H1 (cell line): ENCODE data around the gene UQCC5. TPM values are rescaled to one million over a fixed set of nuclear protein-coding genes. Genes with fewer than 3 reads are reported as not detected.
A peak's percentile ranks its signal among the peaks of the same experiment; 100 is the strongest.

Source experiments
- CHD7 ChIP-seq: fragments of 300-600 bp; sonication (generic); IDR thresholded peaks from 2 replicates; pipeline ENCODE4 v1.7.1; 2012; ENCODE audit warnings: low read length, moderate library complexity, mild to moderate bottlenecking, inconsistent platforms; ENCODE audit not compliant: insufficient replicate concordance
- MAX ChIP-seq: IDR thresholded peaks from 2 replicates; pipeline ENCODE4 v1.6.1; 2012; ENCODE audit warnings: inconsistent platforms
- SIN3A ChIP-seq, 2 experiments: IDR thresholded peaks in 1 of 2; conservative IDR thresholded peaks in 1 of 2; 2 replicates each; pipeline ENCODE4 v1.6.1; 2011 to 2012; ENCODE audit warnings: low read length in 2 of 2, improper control_type of control experiment in 1 of 2, low read depth in 1 of 2, mild to moderate bottlenecking in 1 of 2
- TCF12 ChIP-seq: IDR thresholded peaks from 2 replicates; pipeline ENCODE4 v1.6.1; 2011; ENCODE audit warnings: low read depth, mild to moderate bottlenecking, low read length
- polyA plus RNA-seq, 7 experiments: library from polyadenylated mRNA; depleted of rRNA in 3 of 7; stranded (reverse) in 5 of 7; unstranded in 2 of 7; fragments of >200 nt in 5 of 7; fragments of 200-250 nt in 2 of 7; gene quantifications; 1 replicate in 5 of 7; 2 replicates in 1 of 7; 4 replicates in 1 of 7; pipeline versions ENCODE4 v1.2.1 to v1.2.3, GENCODE V29; 2011 to 2013; ENCODE audit warnings: missing spikeins in 2 of 7, mixed read lengths in 2 of 7
- total RNA-seq: library from RNA; stranded (reverse); fragmentation: NEBNext Ultra II Directional; extraction: Animal tissue kit (Norgen Biotek cat#: 25700); gene quantifications from 2 replicates; pipeline ENCODE4 v1.2.1, GENCODE V29; 2021

UQCC5 gene
- total and polyA plus RNA-seq, 2 of the 8 experiments (the other 6 are each of a cell fraction or from before 2014, with no cell fraction given): 35.0 to 37.7 TPM

- TF ChIP-seq MAX (no peak; the same call in 1 of the 2 replicates), TCF12 (no peak), SIN3A (conservative IDR thresholded peaks at IDR 0.05 in 1 of 2, IDR thresholded peaks at IDR 0.05 in 1 of 2; ENCODE audit: low read depth in 1 of 2, low read length in 2 of 2) (0 out of 4 replicates have a peak, but pooled peaks of 1 of the 2 experiments have one; percentile 40), CHD7 (no peak)
These were observed 3.4 kb upstream of the UQCC5 start (continued) for GRCh38 chr3:52532838-52533622.
